Neural progenitor cell (in vitro differentiated cells): ENCODE measurements around the gene RAB20. TPM values are rescaled to one million over a fixed set of nuclear protein-coding genes. Genes with fewer than 3 reads are reported as not detected.
"Not testable (repeated sequence)": the region's sequence is repeated elsewhere in the genome, so short reads cannot be mapped to it uniquely, and the experiment has no call there.

ENCODE experiments used
- DNase-seq: peaks from one replicate; pipeline ENCODE4 v3.0.0-alpha.2; 2016; ENCODE audit warnings: low spot score
- H2AFZ ChIP-seq: fragments of 200-600 bp; sonication (generic); replicated peaks from 2 replicates; pipeline ENCODE4 v1.6.1; 2016; ENCODE audit warnings: antibody characterized with exemption
- H3F3A ChIP-seq: fragments of 200-600 bp; sonication (generic); 2 replicates; pipeline ENCODE4 v1.6.1; 2016; ENCODE audit warnings: antibody characterized with exemption, low read depth
- H3K27ac ChIP-seq: fragments of 200-600 bp; sonication (generic); 2 replicates; pipeline ENCODE4 v1.5.1; 2016; ENCODE audit warnings: mild to moderate bottlenecking
- H3K27me3 ChIP-seq: fragments of 200-600 bp; sonication (generic); 2 replicates; pipeline ENCODE4 v1.6.1; 2016; ENCODE audit warnings: mild to moderate bottlenecking, moderate library complexity
- H3K36me3 ChIP-seq: fragments of 200-600 bp; sonication (generic); 2 replicates; pipeline ENCODE4 v1.5.1; 2016
- H3K4me1 ChIP-seq: fragments of 200-600 bp; sonication (generic); 2 replicates; pipeline ENCODE4 v1.6.1; 2016; ENCODE audit warnings: mixed run types
- H3K4me2 ChIP-seq: fragments of 200-600 bp; sonication (generic); 2 replicates; pipeline ENCODE4 v1.6.1; 2016
- H3K4me3 ChIP-seq: fragments of 200-600 bp; sonication (generic); 2 replicates; pipeline ENCODE4 v1.5.1; 2016
- H3K79me2 ChIP-seq: fragments of 200-600 bp; sonication (generic); 2 replicates; pipeline ENCODE4 v1.6.1; 2016; ENCODE audit warnings: low read depth
- H3K9ac ChIP-seq: fragments of 200-600 bp; sonication (generic); 2 replicates; pipeline ENCODE4 v1.6.1; 2016
- H3K9me3 ChIP-seq: fragments of 200-600 bp; sonication (generic); 2 replicates; pipeline ENCODE4 v1.5.1; 2016; ENCODE audit warnings: low read depth
- H4K20me1 ChIP-seq: fragments of 200-600 bp; sonication (generic); 2 replicates; pipeline ENCODE4 v1.6.1; 2016; ENCODE audit warnings: low read depth
- H3K27ac Mint-ChIP-seq: 3 replicates; pipeline ENCODE4 v1.8.0; 2021; ENCODE audit warnings: mixed read lengths
- H3K27me3 Mint-ChIP-seq: 2 replicates; pipeline ENCODE4 v1.8.0; 2022; ENCODE audit warnings: low read depth, mild to moderate bottlenecking, inconsistent platforms, moderate library complexity, mixed read lengths; ENCODE audit not compliant: insufficient read depth
- H3K36me3 Mint-ChIP-seq: 3 replicates; pipeline ENCODE4 v1.8.0; 2021; ENCODE audit warnings: mixed read lengths
- H3K4me1 Mint-ChIP-seq: 3 replicates; pipeline ENCODE4 v1.8.0; 2021; ENCODE audit warnings: mixed read lengths
- H3K4me3 Mint-ChIP-seq: 3 replicates; pipeline ENCODE4 v1.8.0; 2021; ENCODE audit warnings: mild to moderate bottlenecking, moderate library complexity, mixed read lengths
- H3K9me3 Mint-ChIP-seq: 3 replicates; pipeline ENCODE4 v1.8.0; 2020; ENCODE audit warnings: mixed read lengths
- EZH2 ChIP-seq: fragments of 200-600 bp; sonication (generic); IDR thresholded peaks from 2 replicates; pipeline ENCODE4 v1.6.1; 2017; ENCODE audit warnings: antibody characterized with exemption, mild to moderate bottlenecking, moderate library complexity
- EZH2phosphoT487 ChIP-seq: fragments of 200-600 bp; sonication (generic); IDR thresholded peaks from 2 replicates; pipeline ENCODE4 v1.6.1; 2017; ENCODE audit warnings: antibody characterized with exemption
- total RNA-seq: library from RNA; depleted of rRNA; stranded (reverse); fragments of >200 nt; gene quantifications from 2 replicates; pipeline ENCODE4 v1.2.3, GENCODE V29; 2015; ENCODE audit warnings: low replicate concordance
- TF ChIP-seq, protein P1 (sequence below): fragments of 200-600 bp; sonication (generic); IDR thresholded peaks from 2 replicates; pipeline ENCODE4 v1.5.1; 2017; ENCODE audit warnings: antibody characterized with exemption, mild to moderate bottlenecking

The RAB20 gene
- total RNA-seq, 1 donor from 2014 or later: 0.58 TPM

DNA sequence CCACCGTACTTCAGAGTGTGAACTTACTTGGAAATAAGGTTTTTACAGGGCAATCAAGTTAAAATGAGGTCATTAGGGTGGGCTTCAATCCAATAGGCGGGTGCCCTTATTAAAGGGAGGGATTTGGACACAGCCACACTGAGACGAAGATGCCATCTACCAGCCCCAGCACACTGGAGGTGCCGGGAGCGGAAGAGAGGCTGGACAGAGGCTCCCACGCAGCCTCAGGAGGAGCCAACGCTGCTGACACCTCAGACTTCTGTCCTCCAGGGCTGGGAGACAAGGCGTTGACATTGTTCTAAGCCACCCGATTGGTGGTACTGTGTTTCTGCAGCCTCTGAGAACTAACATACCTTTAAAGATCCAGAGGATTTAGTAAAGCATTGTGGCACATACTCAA, 12.6 kb upstream of the RAB20 start:
- Histone ChIP-seq H4K20me1 (no peaks in the 10 kb centered on the region), H2AFZ (no peak overlapping the region), H3K36me3 (no peaks in the 10 kb centered on the region), H3K4me2 (no peak overlapping the region), H3F3A (no peaks in the 10 kb centered on the region), H3K4me3 (no peak overlapping the region), H3K27ac (no peak overlapping the region), H3K4me1 (peaks cover 9% of the 10 kb centered on the region), H3K9me3 (no peaks in the 10 kb centered on the region), H3K9ac (no peak overlapping the region), H3K79me2 (no peaks in the 10 kb centered on the region), H3K27me3 (no peaks in the 10 kb centered on the region)
- DNase-seq: no peak
- TF ChIP-seq EZH2 (no peak), EZH2phosphoT487 (no peak)
- TF ChIP-seq, protein P1, sequence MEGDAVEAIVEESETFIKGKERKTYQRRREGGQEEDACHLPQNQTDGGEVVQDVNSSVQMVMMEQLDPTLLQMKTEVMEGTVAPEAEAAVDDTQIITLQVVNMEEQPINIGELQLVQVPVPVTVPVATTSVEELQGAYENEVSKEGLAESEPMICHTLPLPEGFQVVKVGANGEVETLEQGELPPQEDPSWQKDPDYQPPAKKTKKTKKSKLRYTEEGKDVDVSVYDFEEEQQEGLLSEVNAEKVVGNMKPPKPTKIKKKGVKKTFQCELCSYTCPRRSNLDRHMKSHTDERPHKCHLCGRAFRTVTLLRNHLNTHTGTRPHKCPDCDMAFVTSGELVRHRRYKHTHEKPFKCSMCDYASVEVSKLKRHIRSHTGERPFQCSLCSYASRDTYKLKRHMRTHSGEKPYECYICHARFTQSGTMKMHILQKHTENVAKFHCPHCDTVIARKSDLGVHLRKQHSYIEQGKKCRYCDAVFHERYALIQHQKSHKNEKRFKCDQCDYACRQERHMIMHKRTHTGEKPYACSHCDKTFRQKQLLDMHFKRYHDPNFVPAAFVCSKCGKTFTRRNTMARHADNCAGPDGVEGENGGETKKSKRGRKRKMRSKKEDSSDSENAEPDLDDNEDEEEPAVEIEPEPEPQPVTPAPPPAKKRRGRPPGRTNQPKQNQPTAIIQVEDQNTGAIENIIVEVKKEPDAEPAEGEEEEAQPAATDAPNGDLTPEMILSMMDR: no peak
- no peaks in the 10 kb centered on the region for H3K36me3 Mint-ChIP-seq
- H3K27me3 Mint-ChIP-seq: peaks cover 11% of the 10 kb centered on the region
- no peak overlapping the region for H3K27ac Mint-ChIP-seq
- H3K4me3 Mint-ChIP-seq: no peak overlapping the region
- peaks cover 20% of the 10 kb centered on the region for H3K4me1 Mint-ChIP-seq
- H3K9me3 Mint-ChIP-seq: no peaks in the 10 kb centered on the region

DNA sequence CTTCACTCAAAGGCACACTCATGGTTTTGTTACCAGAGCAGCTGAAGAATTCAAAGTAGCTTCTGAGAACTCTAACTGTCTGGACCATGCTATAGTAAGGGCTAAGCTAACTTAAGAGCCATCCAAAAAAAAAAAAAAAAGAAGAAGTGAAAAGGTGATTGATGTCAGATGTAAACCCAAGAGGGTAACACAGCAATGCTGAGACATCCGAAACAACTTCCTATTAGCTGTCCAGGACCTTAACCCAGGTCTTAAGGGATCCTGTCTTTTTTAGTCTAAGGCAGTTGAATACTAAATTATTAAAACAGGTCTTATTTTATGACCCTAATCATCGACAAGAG, 11.2 kb upstream of the RAB20 start:
- no peaks in the 10 kb centered on the region for H3K9me3 Mint-ChIP-seq
- no peaks in the 10 kb centered on the region for H3K36me3 Mint-ChIP-seq
- Histone ChIP-seq H3K27ac (no peak overlapping the region), H3K79me2 (no peaks in the 10 kb centered on the region), H3F3A (no peaks in the 10 kb centered on the region), H3K9me3 (no peaks in the 10 kb centered on the region), H3K9ac (no peak overlapping the region), H4K20me1 (no peaks in the 10 kb centered on the region), H2AFZ (no peak overlapping the region), H3K4me2 (no peak overlapping the region), H3K4me1 (peaks cover 9% of the 10 kb centered on the region), H3K36me3 (no peaks in the 10 kb centered on the region), H3K27me3 (no peaks in the 10 kb centered on the region), H3K4me3 (no peak overlapping the region)
- H3K27me3 Mint-ChIP-seq: peaks cover 8% of the 10 kb centered on the region
- TF ChIP-seq, protein P1: no peak
- no peak for TF ChIP-seq EZH2
- TF ChIP-seq EZH2phosphoT487: no peak
- H3K4me3 Mint-ChIP-seq: no peak overlapping the region
- H3K4me1 Mint-ChIP-seq: peaks cover 20% of the 10 kb centered on the region
- DNase-seq: no peak
- H3K27ac Mint-ChIP-seq: no peak overlapping the region

DNA sequence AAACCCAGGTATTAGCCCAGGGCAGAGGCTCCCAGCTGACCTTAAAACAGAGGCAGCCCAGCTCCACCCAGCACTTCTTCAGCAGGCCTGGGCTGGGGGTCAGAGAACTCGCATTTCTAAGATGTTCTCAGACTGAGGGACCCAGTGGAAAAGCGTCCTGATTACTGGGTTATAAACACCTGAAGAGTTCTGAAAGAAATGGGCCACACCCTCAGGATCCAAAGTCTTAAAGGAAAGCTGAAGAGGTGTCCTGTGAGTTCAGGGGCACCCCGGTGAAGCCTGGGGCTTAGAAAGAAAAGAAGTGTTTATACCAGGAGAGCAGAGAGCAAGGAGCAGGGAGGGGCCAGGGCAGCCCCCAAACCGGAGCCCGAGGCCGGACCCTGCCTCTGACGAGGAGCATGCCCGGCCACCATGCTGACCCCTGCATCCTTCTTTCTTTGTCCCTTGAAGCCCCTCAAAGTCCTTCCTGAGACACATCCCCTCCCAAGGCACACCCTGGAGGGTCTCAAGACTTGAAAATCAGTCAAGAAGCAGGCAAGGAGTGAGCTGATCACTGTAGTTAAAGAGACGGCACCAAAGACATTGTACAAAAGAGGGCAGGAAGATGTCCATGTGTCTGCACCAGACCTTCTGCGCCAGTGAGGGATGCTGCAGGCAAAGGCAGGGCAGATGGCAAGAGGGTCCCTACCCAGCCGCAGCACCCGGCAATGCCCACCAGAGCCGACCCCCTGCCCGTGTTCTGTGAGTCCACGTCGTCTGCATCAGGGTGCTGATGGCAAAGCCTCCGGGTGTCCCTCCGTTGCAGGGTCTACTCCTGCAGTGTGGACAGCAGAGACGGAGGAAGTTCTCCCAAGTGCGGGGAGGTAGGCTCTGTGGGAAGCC, 10.6 kb upstream of the RAB20 start:
- H3K4me3 ChIP-seq: no peak overlapping the region
- Mint-ChIP-seq H3K36me3 (no peaks in the 10 kb centered on the region), H3K4me1 (peaks cover 20% of the 10 kb centered on the region), H3K9me3 (no peaks in the 10 kb centered on the region), H3K27me3 (peaks cover 8% of the 10 kb centered on the region), H3K4me3 (no peak overlapping the region), H3K27ac (no peak overlapping the region)
- no peak overlapping the region for H3K27ac ChIP-seq
- no peaks in the 10 kb centered on the region for H4K20me1 ChIP-seq
- no peaks in the 10 kb centered on the region for H3K9me3 ChIP-seq
- no peaks in the 10 kb centered on the region for H3K27me3 ChIP-seq
- no peak overlapping the region for H2AFZ ChIP-seq
- H3K4me2 ChIP-seq: no peak overlapping the region
- peaks cover 9% of the 10 kb centered on the region for H3K4me1 ChIP-seq
- no peaks in the 10 kb centered on the region for H3K79me2 ChIP-seq
- H3F3A ChIP-seq: no peaks in the 10 kb centered on the region
- no peak overlapping the region for H3K9ac ChIP-seq
- TF ChIP-seq EZH2 (no peak), EZH2phosphoT487 (no peak)
- no peaks in the 10 kb centered on the region for H3K36me3 ChIP-seq
- no peak for DNase-seq

DNA sequence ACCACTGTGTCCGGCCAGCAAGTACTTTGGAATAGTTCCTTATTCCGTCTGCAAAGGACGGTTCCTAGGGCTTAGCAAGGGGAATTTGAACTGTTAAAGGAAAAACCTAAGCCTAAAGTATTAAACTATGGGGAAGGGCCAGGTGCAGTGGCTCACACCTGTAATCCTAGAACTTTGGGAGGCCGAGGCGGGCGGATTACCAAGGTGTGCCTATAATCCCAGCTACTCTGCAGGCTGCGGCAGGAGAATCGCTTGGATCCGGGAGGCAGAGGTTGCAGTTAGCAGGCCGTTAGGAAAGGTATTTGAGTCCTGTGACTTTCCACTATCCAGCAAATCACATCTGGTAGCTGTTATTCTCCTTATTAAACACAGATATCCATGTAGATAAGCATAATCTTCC, 9.4 kb upstream of the RAB20 start:
- Histone ChIP-seq H3F3A (no peaks in the 10 kb centered on the region), H3K36me3 (no peaks in the 10 kb centered on the region), H3K4me1 (peaks cover 9% of the 10 kb centered on the region), H2AFZ (no peak overlapping the region), H3K9ac (no peak overlapping the region), H4K20me1 (no peaks in the 10 kb centered on the region), H3K9me3 (no peaks in the 10 kb centered on the region), H3K27me3 (no peaks in the 10 kb centered on the region), H3K4me2 (no peak overlapping the region), H3K79me2 (no peaks in the 10 kb centered on the region), H3K27ac (no peak overlapping the region), H3K4me3 (no peak overlapping the region)
- H3K27ac Mint-ChIP-seq: no peak overlapping the region
- peaks cover 5% of the 10 kb centered on the region for H3K27me3 Mint-ChIP-seq
- H3K36me3 Mint-ChIP-seq: no peaks in the 10 kb centered on the region
- peaks cover 17% of the 10 kb centered on the region for H3K4me1 Mint-ChIP-seq
- no peak for DNase-seq
- H3K9me3 Mint-ChIP-seq: no peaks in the 10 kb centered on the region
- H3K4me3 Mint-ChIP-seq: no peak overlapping the region
- TF ChIP-seq, protein P1: no peak
- TF ChIP-seq EZH2phosphoT487 (no peak), EZH2 (no peak)

DNA sequence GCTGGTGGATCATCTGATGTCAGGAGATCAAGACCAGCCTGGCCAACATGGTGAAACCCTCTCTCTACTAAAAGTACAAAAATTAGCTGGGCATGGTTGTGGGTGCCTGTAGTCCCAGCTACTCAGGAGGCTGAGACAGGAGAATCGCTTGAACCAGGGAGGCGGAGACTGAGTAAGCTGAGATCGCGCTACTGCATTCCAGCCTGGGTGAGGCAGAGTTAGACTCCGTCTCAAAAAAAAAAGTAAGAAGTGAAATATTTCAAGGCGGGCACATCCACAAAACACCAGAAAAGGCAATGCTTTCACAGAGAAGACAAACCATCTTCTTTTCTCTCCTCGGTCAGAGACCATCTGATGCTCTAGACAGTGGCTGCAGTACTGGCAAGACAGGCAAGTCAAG, 8.4 kb upstream of the RAB20 start:
- not testable (repeated sequence) for DNase-seq, H3K4me2 ChIP-seq, H3K36me3 ChIP-seq, H3K27ac Mint-ChIP-seq, H3K4me3 ChIP-seq, H3K27me3 Mint-ChIP-seq, H3K4me1 ChIP-seq, H3K79me2 ChIP-seq, H3K9me3 ChIP-seq, H3K27me3 ChIP-seq, H4K20me1 ChIP-seq, H3K36me3 Mint-ChIP-seq, H3K4me3 Mint-ChIP-seq, H3K27ac ChIP-seq, H3K9me3 Mint-ChIP-seq, H2AFZ ChIP-seq, H3F3A ChIP-seq, H3K4me1 Mint-ChIP-seq, H3K9ac ChIP-seq
